Measurements from ENCODE around the gene FGFR2.

FGFR2 gene

GRCh38 chr10:121511460-121511859 lies 86.8 kb downstream of the FGFR2 start:
- H3K4me3 ChIP-seq (ENCODE audit: low read depth, low read length), result no peak overlapping the region
- DNase-seq (ENCODE audit: low read depth), result no peak
- TF ChIP-seq CTCF (IDR thresholded peaks at IDR 0.05; ENCODE audit: insufficient read depth, low read depth, low read length, missing control alignments), result no peak

GRCh38 chr10:121510201-121510771 lies 88.0 kb downstream of the FGFR2 start:
- TF ChIP-seq CTCF (IDR thresholded peaks at IDR 0.05; ENCODE audit: insufficient read depth, low read depth, low read length, missing control alignments), result no peak
- no peak overlapping the region for H3K4me3 ChIP-seq (ENCODE audit: low read depth, low read length)
- no peak for DNase-seq (ENCODE audit: low read depth)

GRCh38 chr10:121509796-121510195 lies 88.4 kb downstream of the FGFR2 start:
- DNase-seq (ENCODE audit: low read depth), result no peak
- TF ChIP-seq CTCF (IDR thresholded peaks at IDR 0.05; ENCODE audit: insufficient read depth, low read depth, low read length, missing control alignments), result no peak

GRCh38 chr10:121509112-121509511 lies 89.1 kb downstream of the FGFR2 start:
- no peak for DNase-seq (ENCODE audit: low read depth)
- no peak for TF ChIP-seq CTCF (IDR thresholded peaks at IDR 0.05; ENCODE audit: insufficient read depth, low read depth, low read length, missing control alignments)
- H3K4me3 ChIP-seq (ENCODE audit: low read depth, low read length), result no peak overlapping the region

More at GRCh38 chr10:121509796-121510195, 88.4 kb downstream of the FGFR2 start:
- H3K4me3 ChIP-seq (ENCODE audit: low read depth, low read length), result no peak overlapping the region

GRCh38 chr10:121503587-121504051 lies 94.6 kb downstream of the FGFR2 start:
- DNase-seq (ENCODE audit: low read depth), result no peak
- no peak for TF ChIP-seq CTCF (IDR thresholded peaks at IDR 0.05; ENCODE audit: insufficient read depth, low read depth, low read length, missing control alignments)
- H3K4me3 ChIP-seq (ENCODE audit: low read depth, low read length), result no peak overlapping the region

GRCh38 chr10:121501796-121502195 lies 96.4 kb downstream of the FGFR2 start:
- DNase-seq (ENCODE audit: low read depth), result no peak
- no peak overlapping the region for H3K4me3 ChIP-seq (ENCODE audit: low read depth, low read length)
- no peak for TF ChIP-seq CTCF (IDR thresholded peaks at IDR 0.05; ENCODE audit: insufficient read depth, low read depth, low read length, missing control alignments)

GRCh38 chr10:121500701-121501332 lies 97.4 kb downstream of the FGFR2 start:
- H3K4me3 ChIP-seq (ENCODE audit: low read depth, low read length), result no peak overlapping the region
- DNase-seq (ENCODE audit: low read depth), result no peak
- no peak for TF ChIP-seq CTCF (IDR thresholded peaks at IDR 0.05; ENCODE audit: insufficient read depth, low read depth, low read length, missing control alignments)
